ENCODE data around the gene SHH.
A peak's percentile ranks its signal among the peaks of the same experiment; 100 is the strongest.
"Not testable (repeated sequence)": the region's sequence is repeated elsewhere in the genome, so short reads cannot be mapped to it uniquely, and the experiment has no call there.

Gene SHH

DNA sequence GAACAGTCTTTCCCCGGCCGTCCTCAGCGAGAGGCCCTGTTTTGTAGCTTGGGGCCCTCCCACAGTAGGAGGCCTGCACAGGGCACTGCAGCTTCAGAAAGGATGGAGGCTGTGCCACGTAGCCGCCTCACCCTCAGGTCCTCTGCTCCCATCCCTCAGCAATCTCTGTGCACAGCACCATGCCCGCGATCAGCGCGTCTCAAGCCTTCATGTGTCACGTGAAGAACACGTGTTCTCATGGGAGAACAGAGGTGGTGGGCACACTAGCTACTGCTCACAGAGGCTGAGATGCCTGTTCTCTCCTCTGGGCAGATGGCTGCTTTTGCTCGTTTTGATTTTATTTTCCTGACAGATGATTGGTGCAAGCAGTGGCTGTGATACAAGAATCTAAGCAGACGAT lies 8.5 kb upstream of the SHH start:
- no peak for DNase-seq (ENCODE audit: low read depth in 2 of 3, low spot score in 1 of 3)

DNA sequence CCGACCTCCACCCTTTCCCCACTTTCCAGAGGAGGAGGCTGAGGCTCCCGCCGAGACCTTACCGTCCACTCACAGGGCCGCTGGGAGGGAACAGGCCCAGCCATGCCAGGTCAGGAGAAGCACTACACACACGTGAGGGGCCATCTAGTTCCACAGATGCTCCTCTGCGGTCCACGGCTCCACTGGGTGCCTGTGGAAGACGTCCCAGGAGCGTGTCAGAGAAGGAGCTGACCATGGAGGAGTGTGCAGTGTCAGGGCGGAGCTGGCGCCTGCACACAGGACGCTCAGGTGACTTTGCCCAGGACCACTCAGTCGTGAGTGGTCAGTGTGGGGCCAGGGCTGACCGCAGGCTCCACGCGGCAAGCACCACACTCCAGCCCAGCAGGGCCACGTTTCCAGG lies 8.0 kb upstream of the SHH start:
- no peak for DNase-seq (ENCODE audit: low read depth in 2 of 3, low spot score in 1 of 3)

DNA sequence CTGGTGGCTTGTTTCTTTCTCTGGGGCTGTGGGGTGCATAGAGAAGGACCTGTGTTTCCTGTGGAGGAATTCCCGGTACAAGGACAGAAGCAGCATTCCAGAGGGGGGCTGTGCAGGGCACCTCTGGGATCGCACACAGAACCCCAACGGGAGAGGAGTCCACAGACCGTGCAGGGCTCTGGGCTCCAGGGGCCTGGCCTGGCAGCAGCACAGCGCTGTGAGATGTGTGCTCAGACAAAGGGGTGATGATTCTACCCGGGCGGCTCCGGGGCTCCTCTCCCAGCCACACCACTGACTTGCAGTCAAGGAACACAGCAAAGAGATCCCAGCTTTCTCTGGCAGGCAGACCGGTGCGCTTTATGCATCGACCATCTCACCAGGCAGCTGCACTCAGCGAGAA lies 6.9 kb upstream of the SHH start:
- DNase-seq (ENCODE audit: low read depth in 2 of 3, low spot score in 1 of 3) = no peak

DNA sequence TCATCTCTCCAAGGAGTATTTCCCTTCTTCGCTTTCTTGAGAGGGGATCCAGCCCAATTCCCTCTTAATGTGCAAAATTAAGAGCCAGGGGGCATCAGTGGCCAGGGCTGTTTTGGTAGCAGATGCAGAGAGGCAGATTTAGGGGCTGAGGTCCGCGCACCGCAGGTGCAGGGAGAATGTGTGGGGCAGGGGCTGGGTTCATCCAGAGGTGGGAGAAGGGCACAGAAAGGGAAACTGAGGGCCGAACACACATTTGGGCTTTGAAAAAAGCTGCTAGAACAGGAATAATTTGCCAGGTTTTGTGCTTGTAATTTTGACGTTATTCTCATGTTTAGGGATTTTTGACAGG lies 6.5 kb upstream of the SHH start:
- no peak for DNase-seq (ENCODE audit: low read depth in 2 of 3, low spot score in 1 of 3)

DNA sequence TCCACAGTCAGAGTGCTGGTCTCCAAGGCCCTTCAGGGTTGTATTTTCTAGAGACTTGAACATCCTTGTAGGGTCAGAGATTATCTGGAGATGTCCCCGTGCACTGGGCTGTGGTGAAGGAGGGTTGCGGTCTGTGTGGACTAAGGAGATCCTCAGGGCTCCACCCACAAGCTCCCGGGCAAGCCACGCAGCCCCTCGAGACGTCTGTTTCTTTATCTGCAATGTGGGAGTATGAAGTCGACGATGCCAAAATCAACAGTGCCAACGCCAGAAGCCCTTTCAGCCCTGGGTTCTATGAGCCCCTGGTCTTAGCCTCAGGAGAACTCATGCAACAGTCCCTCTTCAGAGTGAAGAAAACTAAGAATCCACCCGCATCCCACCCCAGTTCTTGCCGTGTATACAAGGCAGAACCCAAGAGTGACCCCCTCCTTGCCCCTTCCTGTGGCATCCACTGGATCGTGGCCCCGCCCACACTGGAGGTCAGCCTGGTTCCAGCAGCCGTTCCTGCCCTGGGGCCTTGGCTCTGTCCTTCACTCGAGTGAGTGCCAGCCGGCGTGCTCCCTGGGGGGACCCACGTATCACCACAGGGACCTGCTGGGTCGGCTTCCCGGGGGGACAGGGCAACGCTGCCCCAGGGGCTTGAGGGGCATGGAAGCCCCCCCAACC lies 6.0 kb upstream of the SHH start:
- DNase-seq (ENCODE audit: low read depth in 2 of 3, low spot score in 1 of 3) = no peak

DNA sequence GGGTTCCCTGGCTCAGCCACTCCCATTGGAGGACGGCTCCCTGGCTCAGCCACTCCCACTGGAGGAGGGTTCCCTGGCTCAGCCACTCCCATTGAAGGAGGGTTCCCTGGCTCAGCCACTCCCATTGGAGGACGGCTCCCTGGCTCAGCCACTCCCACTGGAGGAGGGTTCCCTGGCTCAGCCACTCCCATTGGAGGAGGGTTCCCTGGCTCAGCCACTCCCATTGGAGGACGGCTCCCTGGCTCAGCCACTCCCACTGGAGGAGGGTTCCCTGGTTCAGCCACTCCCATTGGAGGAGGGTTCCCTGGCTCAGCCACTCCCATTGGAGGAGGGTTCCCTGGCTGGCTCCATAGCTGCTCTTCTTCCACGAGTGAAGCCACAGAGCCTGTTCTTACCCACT lies 5.3 kb upstream of the SHH start:
- not testable (repeated sequence) for DNase-seq (ENCODE audit: low read depth in 2 of 3, low spot score in 1 of 3)

DNA sequence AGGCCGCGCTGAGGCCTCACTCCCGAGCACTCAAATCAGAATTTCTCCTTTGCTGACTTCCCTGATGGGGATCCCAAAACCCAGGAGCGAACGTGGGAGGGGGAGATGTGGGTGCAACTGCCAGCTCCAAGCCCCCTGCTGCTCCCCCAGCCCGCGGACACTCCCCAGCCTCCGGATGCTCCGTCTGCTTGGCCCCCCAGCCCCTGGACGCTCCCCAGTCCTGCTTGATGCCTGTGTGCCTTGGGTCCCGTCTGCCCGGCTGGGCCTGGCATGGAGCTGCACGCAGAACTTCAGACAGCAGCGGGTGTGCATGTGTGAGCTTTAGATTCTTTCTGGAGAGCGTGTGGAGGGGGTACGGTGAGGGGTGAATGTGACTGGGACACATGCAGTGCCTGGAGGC lies 4.7 kb upstream of the SHH start:
- DNase-seq (ENCODE audit: low read depth in 2 of 3, low spot score in 1 of 3) = no peak

DNA sequence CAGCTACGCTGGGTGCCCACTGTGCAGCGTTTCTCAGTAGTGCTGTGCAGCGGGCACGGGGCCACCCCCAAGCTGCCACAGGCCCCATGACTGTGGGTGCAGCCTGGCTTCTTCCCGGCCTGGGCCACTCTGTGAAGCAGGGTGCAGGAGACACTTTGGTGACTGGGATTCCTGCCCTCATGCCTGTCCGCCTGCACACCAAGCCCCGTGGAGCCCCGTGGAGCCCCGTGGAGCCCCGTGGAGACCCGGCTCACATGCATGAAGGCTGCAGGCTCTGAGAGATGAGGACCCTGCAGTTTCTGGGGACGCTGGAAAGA lies 3.9 kb upstream of the SHH start:
- no peak for DNase-seq (ENCODE audit: low read depth in 2 of 3, low spot score in 1 of 3)

DNA sequence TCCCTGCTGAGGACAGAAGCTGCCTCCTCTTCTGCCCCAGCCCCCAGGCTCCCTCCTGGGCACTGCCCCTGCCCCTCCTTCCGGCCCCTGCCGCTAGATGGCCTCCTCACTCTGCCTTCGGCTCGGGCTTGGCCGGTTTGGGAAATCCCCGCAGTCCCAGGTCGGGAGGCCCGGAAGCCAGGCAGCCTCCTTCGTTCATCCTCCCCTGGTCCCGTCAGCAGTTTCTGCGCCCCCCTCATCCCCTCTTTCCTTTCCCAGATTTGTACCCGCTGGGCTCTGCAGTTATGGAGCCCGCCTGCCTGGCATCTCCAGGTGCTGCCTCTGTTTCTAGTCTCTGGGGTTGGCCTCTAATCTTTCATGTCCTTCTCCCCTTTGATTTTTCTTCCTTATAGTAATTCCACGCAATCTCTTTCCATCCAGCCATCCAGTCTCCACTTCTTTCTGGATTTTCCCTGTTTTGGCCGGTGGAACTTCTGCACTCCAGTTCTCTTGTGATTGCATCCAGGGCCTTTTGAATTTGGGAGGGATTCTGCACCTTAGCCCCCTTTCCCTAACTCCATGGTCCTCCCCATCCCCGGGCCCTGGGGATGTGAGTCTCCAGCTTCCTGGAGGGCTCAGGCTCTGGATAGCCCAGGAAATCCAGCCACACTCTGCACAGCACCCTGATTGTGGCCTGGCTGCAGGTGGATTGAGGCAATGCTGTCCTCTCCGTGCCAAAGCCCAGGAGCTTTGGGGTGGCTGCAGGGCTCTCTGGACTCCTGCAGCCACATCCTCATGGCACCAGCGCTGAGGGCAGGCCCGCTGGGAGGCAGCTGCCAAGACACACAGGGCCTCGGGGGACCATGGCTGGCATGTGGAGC lies 3.3 kb upstream of the SHH start:
- DNase-seq (ENCODE audit: low read depth in 2 of 3, low spot score in 1 of 3) = peak; percentile 57 to 73 (median 66)

DNA sequence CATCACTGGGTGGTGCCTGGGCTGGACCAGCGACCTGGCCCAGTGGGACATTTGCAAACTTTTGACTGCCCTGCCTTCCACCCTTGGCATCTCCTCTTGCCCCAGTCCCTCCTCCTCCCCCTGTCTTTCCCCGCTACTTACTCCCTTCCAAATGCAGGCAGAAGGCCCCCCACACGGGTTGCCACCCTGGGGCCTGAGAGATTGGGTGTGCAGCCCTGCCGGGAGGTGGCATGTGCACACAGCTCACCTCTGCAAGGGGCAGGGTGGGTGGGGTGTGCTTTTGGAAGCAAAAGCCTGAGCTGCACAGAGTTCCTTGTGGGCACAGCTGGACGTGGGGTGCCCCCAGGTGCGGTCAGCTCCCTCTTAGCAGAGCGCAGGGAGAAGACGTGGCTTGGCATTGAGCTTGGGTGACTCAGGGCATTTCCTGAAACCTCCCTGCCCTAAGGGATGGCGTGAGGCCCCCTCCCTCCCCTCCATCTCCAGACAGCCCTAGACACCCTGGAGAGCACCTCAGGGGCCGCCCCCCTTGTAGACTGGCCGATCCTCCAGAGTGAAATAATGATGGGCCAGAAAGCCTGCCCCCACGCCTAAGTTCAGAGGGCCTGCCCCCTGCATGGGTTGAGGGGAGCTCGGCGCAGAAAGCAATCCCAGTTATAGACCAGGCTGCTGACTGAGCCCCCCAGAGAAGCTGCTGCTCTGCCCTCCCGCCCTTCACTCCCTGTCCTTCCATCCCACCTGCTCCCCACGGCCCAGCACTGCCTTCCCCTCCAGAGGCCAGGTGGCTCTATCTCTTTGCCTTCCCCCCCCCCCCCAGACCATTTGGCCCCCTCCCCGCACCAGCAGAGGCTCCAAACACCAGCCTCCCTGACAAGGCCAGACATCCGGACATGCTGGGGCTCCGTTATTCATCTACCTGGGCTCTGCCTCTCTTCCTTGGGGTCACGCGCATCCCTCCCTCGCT lies 2.3 kb upstream of the SHH start:
- no peak for DNase-seq (ENCODE audit: low read depth in 2 of 3, low spot score in 1 of 3)

DNA sequence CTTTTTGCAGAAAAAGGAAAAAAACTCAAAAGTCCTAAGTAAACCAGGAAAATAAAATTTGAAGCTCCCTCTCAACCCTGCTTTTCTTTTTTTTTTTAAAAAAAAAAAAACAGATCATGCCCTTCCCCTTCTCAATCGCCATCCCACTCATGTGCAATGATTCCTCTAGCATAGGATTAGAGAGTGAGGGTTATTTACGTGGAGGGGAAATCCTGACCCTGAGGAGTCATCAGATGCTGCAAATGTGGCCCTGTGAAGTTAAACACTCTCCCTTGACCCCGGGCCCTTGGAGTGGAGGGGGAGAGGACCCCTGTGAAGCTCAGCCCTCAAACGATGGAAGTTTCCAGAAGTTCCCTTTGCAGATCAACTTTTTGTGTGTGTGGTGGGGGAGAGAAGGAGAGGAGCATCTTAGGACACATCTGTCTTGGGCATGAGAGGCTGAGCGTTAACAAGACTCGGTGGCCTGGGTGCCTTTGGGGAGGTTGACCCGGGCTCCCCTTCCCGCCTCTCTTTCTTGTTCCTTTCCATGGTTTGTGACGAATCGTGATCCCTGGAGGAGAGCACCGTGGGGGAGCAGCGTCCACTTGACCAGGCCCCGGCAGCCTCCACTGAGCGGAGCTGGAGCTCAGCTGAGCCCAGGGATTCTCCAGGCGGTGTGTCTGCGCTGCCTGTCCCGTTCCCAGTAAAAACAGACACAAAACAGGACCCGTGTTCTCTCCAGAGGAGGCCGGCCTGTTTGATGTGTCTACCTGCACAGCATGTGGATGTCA lies 1.5 kb upstream of the SHH start:
- DNase-seq (ENCODE audit: low read depth in 2 of 3, low spot score in 1 of 3) = no peak

DNA sequence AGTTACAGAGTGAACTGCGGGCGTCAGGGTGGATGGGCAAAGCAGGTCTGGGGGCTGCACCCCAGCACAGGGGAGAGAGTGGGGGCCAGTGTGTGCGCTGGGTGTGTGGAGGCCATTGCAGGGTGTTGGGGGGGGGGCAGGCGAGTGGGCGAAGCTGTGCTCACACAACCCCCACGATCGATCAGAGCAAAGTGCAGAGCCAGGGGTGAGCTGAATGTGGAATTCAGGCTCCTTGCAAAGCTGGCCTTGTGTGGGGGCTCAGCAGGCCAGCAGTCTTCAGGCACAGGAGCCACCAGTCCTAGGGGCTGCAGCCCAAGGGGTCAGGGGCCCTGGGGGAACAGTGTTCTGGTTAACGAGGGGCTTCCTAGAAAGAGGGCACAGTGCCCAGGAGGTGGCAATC lies 862 bp upstream of the SHH start:
- DNase-seq (ENCODE audit: low read depth in 2 of 3, low spot score in 1 of 3) = no peak

DNA sequence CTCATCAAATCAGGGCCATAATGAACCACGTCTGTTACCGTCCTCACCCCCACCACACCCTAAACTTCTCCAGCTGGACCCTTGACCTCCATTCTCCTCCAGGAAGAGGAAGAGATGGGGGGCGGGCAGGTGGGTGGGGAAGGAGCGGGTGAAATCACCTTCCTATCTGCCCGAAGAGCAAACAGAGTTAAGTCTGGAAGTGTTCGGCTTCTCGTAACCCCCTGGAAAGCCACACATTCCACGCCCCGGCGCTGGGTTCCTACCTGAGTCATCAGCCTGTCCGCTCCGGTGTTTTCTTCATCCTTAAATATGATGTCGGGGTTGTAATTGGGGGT lies 736 bp downstream of the SHH start:
- no peak for DNase-seq (ENCODE audit: low read depth in 2 of 3, low spot score in 1 of 3)

DNA sequence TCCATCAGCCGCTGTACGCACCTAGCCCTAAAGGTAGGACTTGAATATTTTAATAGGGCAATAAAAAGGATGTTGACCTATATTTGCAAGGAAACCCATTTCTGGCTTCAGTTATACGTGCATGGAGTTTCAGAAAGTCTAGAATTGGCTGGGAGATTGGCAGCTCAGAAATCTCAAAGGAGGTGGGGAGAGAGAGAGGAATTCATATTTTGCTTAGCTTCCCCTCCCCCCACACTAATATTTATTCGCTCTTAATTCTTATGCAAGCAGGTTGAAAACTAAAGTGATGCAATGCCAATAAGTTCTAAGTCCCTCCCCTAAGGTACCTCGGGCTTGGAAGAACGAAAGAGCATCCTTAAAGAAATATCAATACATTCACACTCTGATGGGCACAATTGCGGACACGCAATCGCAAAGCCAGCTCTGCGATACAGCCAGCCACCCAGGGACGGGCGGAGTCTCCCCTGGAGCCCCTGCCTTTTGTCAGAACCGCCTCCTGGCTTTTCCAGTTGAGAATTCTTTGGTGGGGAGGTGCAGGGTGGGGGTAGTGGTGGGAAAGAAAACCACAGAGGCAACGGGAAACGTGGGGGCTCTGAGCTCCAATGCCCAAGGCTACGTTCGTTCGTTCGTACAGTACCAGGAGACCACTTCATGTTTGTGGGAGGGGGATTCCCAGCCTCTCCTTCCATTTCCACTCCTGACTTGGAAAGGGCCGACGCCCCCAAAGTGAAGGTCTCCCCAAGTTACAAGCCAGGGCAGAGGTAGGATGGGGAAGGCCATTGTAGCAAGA lies 1.3 kb downstream of the SHH start:
- no peak for DNase-seq (ENCODE audit: low read depth in 2 of 3, low spot score in 1 of 3)

DNA sequence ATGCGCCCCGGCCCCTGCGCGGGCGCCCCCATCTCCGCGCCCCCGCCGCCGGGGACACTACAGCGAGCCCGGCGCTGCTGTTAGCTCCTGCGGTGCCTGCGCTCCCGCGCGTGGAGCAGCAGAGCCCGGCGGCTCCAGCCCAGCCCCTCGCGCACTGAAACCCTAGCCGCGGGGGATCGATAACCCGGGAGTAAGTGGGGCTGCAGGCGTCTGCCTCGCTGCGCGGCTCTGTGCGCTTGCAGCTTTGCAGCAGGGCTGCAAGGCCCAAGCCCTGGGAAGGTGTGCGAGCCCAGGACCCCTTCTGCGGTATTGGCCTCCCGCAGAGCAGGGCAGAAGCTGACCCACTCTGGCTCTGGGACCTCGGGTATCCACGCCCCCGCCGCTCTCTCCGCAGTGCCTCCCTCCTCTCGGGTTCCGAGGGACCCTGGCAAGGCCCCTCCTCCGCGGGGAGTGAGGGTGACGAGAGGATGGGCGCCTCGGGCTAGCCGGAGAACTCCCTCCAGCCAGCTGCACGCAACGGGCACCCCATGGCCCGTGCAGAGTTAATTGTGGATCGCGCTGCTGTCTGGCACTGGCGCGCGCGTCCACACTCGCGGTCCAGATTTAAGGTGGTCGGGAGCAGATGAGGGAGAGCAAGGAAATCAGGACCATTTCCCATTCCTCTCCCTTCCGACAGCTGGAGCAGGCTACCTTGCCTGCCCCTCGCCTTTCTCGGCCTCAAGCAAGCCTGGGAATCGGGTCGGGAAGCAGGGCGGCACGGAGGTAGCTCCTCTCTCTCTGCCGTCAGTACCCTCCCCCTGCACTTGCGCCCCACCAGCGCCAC lies 2.1 kb downstream of the SHH start:
- no peak for DNase-seq (ENCODE audit: low read depth in 2 of 3, low spot score in 1 of 3)

DNA sequence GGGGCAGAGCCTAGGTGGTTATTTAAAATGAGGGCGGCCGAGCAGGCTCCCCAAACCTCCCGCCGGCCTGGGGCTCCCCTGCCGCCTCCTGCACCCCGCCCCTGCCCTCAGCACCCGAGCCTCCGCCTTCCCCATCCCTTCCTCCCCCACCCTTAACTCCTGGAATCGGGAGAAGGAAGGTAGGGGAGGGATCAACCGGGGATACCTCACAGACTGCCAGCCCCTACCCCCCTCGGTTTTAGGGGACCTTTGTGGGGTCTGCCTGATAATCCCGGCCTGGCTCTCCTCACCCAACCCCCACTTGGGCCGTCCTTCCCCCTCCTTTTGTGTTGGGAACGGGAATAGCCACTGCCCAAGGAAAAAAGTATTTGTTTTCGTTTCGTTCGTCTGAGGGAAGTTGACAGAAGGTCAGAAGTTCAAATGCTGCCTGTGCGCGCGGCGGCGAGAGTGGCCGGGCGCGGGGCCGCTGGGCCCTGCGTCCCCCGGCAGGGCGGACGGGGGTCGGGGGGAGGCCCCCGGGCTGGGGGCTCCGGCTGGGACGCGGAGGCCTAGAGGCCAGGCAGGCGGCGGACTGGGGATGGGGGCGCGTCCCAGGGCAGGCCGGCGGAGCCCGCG lies 2.8 kb downstream of the SHH start:
- DNase-seq (ENCODE audit: low read depth in 2 of 3, low spot score in 1 of 3) = no peak

DNA sequence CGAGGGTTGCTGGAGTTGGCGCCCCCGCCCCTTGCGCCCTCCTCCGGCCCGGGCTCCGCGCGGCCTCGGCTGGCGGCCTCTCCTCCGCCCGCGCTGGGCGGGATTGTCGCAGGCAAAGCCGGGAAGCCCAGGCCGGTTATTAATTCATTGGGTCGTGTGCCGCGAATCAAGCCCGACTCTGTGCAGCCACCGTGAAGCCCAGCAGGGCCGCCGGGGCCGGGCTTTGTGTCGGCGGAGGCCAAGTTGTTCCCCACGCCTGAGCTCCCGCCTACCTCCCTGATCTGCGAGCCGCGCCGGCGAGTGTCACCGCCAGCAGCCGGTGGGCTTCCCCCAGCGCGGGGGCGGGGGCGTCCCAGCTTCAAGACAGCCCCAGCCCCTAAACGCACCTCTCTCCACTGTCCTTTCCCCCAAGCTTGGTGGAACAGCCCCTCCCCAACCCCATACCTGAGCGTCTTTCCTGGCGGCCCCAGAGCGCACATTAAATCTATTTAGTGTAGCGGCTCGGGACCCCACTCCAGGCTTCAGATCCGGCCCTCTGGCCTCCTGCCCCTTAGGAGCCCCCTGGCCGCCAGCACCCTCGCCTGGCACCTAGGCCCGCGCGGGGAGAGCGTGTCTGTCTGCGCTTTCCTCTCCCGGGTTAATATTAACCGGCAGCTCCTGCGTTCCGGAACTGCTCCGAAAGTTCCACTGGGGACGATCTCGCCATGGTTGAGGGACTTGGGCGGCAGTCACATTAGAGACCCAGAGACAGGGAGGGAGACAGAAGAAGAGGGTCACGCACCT lies 3.5 kb downstream of the SHH start:
- no peak for DNase-seq (ENCODE audit: low read depth in 2 of 3, low spot score in 1 of 3)

DNA sequence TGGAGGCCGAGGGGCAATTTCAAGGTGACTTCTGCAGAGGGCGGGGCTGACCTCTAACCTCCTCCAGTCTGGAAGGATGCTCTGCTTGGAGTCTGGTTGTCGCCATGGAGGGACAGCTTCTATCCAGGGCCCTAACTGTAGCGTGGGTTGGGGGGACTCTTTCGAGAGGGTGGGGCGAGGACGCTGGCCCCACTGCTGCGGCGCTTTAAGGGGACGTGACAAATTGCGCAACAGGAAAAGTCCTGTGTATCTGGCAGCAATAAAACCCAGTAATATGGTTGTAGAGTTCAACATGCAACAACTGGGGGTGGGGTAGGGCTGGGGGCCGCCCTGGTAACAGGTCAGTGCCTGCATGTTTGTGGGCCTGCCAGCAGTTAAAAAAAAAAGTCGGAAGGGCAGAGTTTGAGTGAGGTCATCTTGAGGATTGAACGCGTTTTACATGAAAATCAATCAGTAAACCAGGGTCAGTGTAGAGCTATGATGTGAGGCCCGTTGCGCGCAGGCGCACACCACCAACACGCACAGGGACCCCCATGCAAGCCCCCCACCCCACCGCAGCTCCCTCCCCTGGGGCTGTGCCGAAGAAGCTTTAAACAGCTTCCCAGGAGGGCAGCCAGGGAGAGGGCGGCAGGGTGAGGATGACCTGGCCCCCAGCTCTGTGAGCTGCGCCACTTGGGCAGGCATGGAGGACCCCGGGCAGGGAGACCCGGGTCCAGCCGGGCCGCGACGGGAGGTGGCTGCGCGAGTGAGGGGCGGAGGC lies 4.3 kb downstream of the SHH start:
- DNase-seq (ENCODE audit: low read depth in 2 of 3, low spot score in 1 of 3) = no peak

Measured in stimulated activated CD4-positive, alpha-beta T cell treated with anti-CD3 and anti-CD28 coated beads, Interleukin-12 subunit alpha, Interleukin-12 subunit beta, amount 100 ng/mL, for 48 hours (primary cell).